Measurements from ENCODE around the gene BATF. TPM values are rescaled to one million over a fixed set of nuclear protein-coding genes. Genes with fewer than 3 reads are reported as not detected.
A peak's percentile ranks its signal among the peaks of the same experiment; 100 is the strongest.

BATF gene
- total and polyA plus RNA-seq, 2 donors (not counting 1 experiment from before 2014, with no cell fraction given), result 12.8 to 16.4 TPM

DNA sequence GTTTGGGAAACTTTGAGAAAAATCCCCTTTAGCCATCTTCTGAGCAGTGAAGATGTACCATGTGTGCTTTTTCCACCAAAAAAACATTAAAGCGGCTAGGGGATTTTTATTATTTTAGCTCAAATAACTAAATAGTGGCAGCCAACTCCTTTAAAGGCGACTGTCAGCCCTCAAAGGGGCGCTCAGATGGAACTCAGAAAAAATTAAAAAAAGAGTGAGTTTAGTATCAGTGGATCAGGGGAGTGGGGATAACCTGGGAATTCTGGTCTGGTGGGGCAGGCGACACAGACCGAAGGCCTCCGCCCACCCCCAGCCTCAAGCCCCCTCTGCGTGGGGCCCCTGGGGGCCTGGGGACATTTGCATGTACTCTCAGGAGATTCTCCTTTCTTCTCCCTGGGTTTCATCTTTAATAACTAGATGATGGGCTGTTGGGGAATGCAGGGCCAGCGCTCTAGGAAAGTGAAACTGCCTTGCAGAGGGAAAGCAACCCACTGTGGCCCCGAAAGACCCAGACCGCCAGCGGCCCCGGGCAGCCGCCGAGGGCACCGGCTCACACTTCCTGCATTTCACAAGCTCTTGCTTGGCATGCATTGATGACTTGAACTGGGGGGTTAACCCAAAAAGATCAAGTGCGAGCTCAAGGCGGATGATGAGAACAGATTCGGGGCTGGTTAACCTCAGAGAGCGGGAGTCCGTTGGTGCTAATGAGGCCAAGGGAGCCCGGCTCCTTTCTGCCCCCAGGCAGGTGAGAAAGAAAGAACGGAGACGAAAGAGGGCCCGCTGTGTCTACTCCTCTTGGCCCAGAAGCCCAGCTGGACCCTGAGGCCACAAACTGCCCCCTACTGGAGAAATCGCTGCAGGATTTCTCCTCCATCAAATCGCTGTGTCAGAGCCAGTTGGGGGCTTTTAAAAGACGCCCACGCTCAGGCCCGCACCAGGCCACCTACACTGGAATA lies 7.3 kb upstream of the BATF start:
- Histone ChIP-seq H3K4me1 (ENCODE audit: control insufficient read depth in 2 of 2, insufficient read depth in 2 of 2, low read length in 2 of 2) (peaks cover 29 to 36% of the 10 kb centered on the region in 2 donors), H3K9ac (ENCODE audit: low read length) (peak overlapping the region; percentile 67), H3K9me3 (ENCODE audit: control extremely low read depth in 1 of 3, control insufficient read depth in 2 of 3, insufficient read depth in 1 of 3, low read length in 2 of 3) (peaks cover 0 to 7% (median 5%) of the 10 kb centered on the region in 3 donors), H4K20me1 (ENCODE audit: control insufficient read depth, insufficient read depth, low read length, poor library complexity, severe bottlenecking) (no peaks in the 10 kb centered on the region), H3K27me3 (replicated peaks in 1 of 4; ENCODE audit: control extremely low read depth in 1 of 4, control insufficient read depth in 3 of 4, insufficient read depth in 4 of 4, low read length in 3 of 4) (no peaks in the 10 kb centered on the region), H3K27ac (ENCODE audit: low read length in 2 of 2) (peak overlapping the region; percentile 15 to 55), H3K36me3 (replicated peaks in 1 of 2; ENCODE audit: control extremely low read depth in 1 of 2, control insufficient read depth in 1 of 2, extremely low read depth in 1 of 2, insufficient read depth in 2 of 2, low read length in 1 of 2) (no peaks in the 10 kb centered on the region), H2AFZ (ENCODE audit: insufficient read depth, low read depth, low read length, poor library complexity, severe bottlenecking) (peak overlapping the region; percentile 40), H3K79me2 (ENCODE audit: control insufficient read depth, insufficient read depth, low read length) (no peaks in the 10 kb centered on the region), H3K4me3 (ENCODE audit: control extremely low read depth in 1 of 5, extremely low read depth in 1 of 5, insufficient read depth in 1 of 5, low read depth in 2 of 5, low read length in 4 of 5) (peak overlapping the region; percentile 29 to 62 (median 45)), H3K4me2 (replicated peaks; ENCODE audit: low read depth, low read length, poor library complexity, severe bottlenecking) (peak overlapping the region; percentile 93)
- intact Hi-C loops (cut with micrococcal nuclease), result loop anchor here (1.0 to 10.0 kb wide), 6 partner anchors 8 to 90 kb away; partner anchors contain the start of gene JDP2
- ChIA-PET CTCF (interaction anchor here (0.8 to 13.0 kb wide), 17 partner anchors 10 to 210 kb away, joined by 3 to 108 read pairs (median 5); partner anchors contain the start of genes BATF, ERG28 and FLVCR2), POLR2A (interaction anchor here (0.5 to 2.0 kb wide), 6 partner anchors 8 to 78 kb away, joined by 3 to 9 read pairs (median 4); no protein-coding TSS in a partner anchor)
- peak overlapping the region; percentile 95 for H3K27ac Mint-ChIP-seq
- 16% methylated on average over 22 of the region's 29 CpGs for WGBS (ENCODE audit: insufficient coverage)
- peak overlapping the region; percentile 91 for H3K4me3 Mint-ChIP-seq
- ATAC-seq (ENCODE audit: low read depth), result peak; percentile 54
- TF ChIP-seq, protein P1, sequence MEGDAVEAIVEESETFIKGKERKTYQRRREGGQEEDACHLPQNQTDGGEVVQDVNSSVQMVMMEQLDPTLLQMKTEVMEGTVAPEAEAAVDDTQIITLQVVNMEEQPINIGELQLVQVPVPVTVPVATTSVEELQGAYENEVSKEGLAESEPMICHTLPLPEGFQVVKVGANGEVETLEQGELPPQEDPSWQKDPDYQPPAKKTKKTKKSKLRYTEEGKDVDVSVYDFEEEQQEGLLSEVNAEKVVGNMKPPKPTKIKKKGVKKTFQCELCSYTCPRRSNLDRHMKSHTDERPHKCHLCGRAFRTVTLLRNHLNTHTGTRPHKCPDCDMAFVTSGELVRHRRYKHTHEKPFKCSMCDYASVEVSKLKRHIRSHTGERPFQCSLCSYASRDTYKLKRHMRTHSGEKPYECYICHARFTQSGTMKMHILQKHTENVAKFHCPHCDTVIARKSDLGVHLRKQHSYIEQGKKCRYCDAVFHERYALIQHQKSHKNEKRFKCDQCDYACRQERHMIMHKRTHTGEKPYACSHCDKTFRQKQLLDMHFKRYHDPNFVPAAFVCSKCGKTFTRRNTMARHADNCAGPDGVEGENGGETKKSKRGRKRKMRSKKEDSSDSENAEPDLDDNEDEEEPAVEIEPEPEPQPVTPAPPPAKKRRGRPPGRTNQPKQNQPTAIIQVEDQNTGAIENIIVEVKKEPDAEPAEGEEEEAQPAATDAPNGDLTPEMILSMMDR (IDR thresholded peaks at IDR 0.05), result peak; percentile 74
- TF ChIP-seq EZH2 (IDR thresholded peaks at IDR 0.05; ENCODE audit: borderline replicate concordance, insufficient read depth, low read depth, low read length, poor library complexity, severe bottlenecking), result no peak
- DNase-seq, result peak; percentile 78
- H3K4me1 Mint-ChIP-seq, result peaks cover 47% of the 10 kb centered on the region
- peaks cover 2% of the 10 kb centered on the region for H3K9me3 Mint-ChIP-seq (ENCODE audit: insufficient read depth)
- no peaks in the 10 kb centered on the region for H3K27me3 Mint-ChIP-seq

Data from B cell (primary cell).